ENCODE results near the gene HRK. TPM values are rescaled to one million over a fixed set of nuclear protein-coding genes. Genes with fewer than 3 reads are reported as not detected.

The HRK gene
- total and polyA plus RNA-seq, 4 donors, result 0.14 TPM; not detected in 3

DNA sequence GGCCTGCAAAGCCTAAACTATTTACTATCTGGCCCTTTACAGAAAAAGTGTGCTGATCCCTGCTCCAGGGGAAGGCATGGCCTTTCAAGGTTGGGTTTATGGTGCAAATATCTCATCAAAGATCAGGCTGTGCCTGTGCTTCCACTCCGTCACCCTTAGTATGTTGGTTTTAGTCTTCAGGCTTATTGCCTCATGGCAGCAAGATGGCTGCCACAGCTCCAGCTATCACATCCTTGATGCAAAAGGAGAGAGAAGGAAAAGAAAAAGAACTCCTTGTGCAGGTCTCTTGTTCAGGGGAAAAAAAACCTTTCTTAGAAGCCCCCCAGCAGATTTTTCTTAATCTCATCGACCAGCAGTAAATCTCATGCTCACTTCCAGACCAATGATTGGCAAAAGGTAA, 9.1 kb upstream of the HRK start (continued):
- TF ChIP-seq, protein P1, sequence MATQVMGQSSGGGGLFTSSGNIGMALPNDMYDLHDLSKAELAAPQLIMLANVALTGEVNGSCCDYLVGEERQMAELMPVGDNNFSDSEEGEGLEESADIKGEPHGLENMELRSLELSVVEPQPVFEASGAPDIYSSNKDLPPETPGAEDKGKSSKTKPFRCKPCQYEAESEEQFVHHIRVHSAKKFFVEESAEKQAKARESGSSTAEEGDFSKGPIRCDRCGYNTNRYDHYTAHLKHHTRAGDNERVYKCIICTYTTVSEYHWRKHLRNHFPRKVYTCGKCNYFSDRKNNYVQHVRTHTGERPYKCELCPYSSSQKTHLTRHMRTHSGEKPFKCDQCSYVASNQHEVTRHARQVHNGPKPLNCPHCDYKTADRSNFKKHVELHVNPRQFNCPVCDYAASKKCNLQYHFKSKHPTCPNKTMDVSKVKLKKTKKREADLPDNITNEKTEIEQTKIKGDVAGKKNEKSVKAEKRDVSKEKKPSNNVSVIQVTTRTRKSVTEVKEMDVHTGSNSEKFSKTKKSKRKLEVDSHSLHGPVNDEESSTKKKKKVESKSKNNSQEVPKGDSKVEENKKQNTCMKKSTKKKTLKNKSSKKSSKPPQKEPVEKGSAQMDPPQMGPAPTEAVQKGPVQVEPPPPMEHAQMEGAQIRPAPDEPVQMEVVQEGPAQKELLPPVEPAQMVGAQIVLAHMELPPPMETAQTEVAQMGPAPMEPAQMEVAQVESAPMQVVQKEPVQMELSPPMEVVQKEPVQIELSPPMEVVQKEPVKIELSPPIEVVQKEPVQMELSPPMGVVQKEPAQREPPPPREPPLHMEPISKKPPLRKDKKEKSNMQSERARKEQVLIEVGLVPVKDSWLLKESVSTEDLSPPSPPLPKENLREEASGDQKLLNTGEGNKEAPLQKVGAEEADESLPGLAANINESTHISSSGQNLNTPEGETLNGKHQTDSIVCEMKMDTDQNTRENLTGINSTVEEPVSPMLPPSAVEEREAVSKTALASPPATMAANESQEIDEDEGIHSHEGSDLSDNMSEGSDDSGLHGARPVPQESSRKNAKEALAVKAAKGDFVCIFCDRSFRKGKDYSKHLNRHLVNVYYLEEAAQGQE (IDR thresholded peaks at IDR 0.05), result no peak
- TF ChIP-seq FOXA2 (IDR thresholded peaks at IDR 0.05) (no peak), EGR1 (IDR thresholded peaks at IDR 0.05; ENCODE audit: low read depth in 2 of 2) (no peak), HNF4G (IDR thresholded peaks at IDR 0.05) (no peak)
- TF ChIP-seq, protein P2, sequence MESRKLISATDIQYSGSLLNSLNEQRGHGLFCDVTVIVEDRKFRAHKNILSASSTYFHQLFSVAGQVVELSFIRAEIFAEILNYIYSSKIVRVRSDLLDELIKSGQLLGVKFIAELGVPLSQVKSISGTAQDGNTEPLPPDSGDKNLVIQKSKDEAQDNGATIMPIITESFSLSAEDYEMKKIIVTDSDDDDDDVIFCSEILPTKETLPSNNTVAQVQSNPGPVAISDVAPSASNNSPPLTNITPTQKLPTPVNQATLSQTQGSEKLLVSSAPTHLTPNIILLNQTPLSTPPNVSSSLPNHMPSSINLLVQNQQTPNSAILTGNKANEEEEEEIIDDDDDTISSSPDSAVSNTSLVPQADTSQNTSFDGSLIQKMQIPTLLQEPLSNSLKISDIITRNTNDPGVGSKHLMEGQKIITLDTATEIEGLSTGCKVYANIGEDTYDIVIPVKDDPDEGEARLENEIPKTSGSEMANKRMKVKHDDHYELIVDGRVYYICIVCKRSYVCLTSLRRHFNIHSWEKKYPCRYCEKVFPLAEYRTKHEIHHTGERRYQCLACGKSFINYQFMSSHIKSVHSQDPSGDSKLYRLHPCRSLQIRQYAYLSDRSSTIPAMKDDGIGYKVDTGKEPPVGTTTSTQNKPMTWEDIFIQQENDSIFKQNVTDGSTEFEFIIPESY (IDR thresholded peaks at IDR 0.05), result no peak

DNA sequence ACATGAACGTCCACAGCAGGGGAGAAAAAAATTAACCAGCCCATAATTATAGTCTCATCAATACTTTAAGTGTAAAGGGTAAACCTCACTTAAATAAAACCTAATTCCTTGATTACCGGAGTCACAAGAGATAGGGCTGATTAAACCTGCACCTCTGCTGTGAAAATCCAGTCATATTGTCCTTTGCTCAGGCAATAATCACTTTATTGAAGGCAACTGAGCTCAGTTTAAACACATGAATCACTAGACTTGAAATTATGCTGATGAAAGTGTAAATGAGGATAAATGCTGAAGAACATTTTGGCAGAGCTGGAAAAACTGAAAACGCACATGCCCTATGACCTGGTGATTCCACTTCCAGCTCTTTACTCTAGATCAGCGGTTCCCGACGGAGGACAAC, 6.7 kb upstream of the HRK start:
- DNase-seq (ENCODE audit: low spot score), result no peak
- TF ChIP-seq RXRA (IDR thresholded peaks at IDR 0.05) (no peak), RAD21 (IDR thresholded peaks at IDR 0.05) (no peak), EGR1 (IDR thresholded peaks at IDR 0.05; ENCODE audit: low read depth in 2 of 2) (no peak), HNF4A (conservative IDR thresholded peaks at IDR 0.05) (no peak), FOXA1 (IDR thresholded peaks at IDR 0.05) (no peak), TAF1 (conservative IDR thresholded peaks at IDR 0.05) (no peak), GABPA (IDR thresholded peaks at IDR 0.05 in 1 of 2, conservative IDR thresholded peaks at IDR 0.05 in 1 of 2) (no peak), HNF4G (IDR thresholded peaks at IDR 0.05) (no peak), NR2F2 (IDR thresholded peaks at IDR 0.05) (no peak), FOXA2 (IDR thresholded peaks at IDR 0.05) (no peak), JUND (IDR thresholded peaks at IDR 0.05) (no peak), YY1 (IDR thresholded peaks at IDR 0.05) (no peak)
- TF ChIP-seq, protein P3, sequence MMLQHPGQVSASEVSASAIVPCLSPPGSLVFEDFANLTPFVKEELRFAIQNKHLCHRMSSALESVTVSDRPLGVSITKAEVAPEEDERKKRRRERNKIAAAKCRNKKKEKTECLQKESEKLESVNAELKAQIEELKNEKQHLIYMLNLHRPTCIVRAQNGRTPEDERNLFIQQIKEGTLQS (IDR thresholded peaks at IDR 0.05), result no peak
- TF ChIP-seq, protein P4, sequence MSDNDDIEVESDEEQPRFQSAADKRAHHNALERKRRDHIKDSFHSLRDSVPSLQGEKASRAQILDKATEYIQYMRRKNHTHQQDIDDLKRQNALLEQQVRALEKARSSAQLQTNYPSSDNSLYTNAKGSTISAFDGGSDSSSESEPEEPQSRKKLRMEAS (IDR thresholded peaks at IDR 0.05), result no peak
- TF ChIP-seq, protein P1 (IDR thresholded peaks at IDR 0.05), result no peak
- TF ChIP-seq, protein P2 (IDR thresholded peaks at IDR 0.05), result no peak
- H3K4me1 ChIP-seq (ENCODE audit: control insufficient read depth in 4 of 4, insufficient read depth in 4 of 4, low read length in 3 of 4), result peaks cover 0 to 6% (median 3%) of the 10 kb centered on the region in 4 donors
- no peak overlapping the region for H3K4me3 ChIP-seq (ENCODE audit: low read depth in 1 of 3, low read length in 3 of 3)
- H3K36me3 ChIP-seq (ENCODE audit: control insufficient read depth in 4 of 4, insufficient read depth in 3 of 4, low read depth in 1 of 4, low read length in 3 of 4), result no peaks in the 10 kb centered on the region
- WGBS, result 63% methylated on average over 6 of the region's 6 CpGs
- peaks cover 0 to 5% (median under 1%) of the 10 kb centered on the region in 4 donors for H3K27me3 ChIP-seq (ENCODE audit: control insufficient read depth in 4 of 4, insufficient read depth in 4 of 4, low read length in 3 of 4)
- H3K27ac ChIP-seq (ENCODE audit: low read depth in 1 of 2, low read length in 2 of 2), result no peak overlapping the region
- no peak overlapping the region for H3K9ac ChIP-seq (ENCODE audit: low read depth in 1 of 2, low read length in 2 of 2)
- H3K9me3 ChIP-seq (ENCODE audit: control insufficient read depth in 4 of 4, low read length in 3 of 4), result peaks cover 0 to 2% (median 0%) of the 10 kb centered on the region in 4 donors
